Lower lobe of right lung (tissue), 2 donors: ENCODE data around the gene ERC1. TPM values are rescaled to one million over a fixed set of nuclear protein-coding genes. Genes with fewer than 3 reads are reported as not detected.

Experiments
- ATAC-seq, 2 donors: fragments of 200-7000 bp; cut with Tn5 transposase; one replicate each; pipeline ENCODE4 v1.9.1; 2020 to 2022; ENCODE audit warnings: mild to moderate bottlenecking in 2 of 2, moderate library complexity in 2 of 2
- DNase-seq: peaks from one replicate; pipeline ENCODE4 v3.0.0-alpha.2; 2020
- H3K27ac ChIP-seq: fragments of 200-600 bp; one replicate; pipeline ENCODE4 v1.8.0; 2022
- H3K27me3 ChIP-seq: fragments of 200-600 bp; one replicate; pipeline ENCODE4 v1.8.0; 2022; ENCODE audit warnings: low read depth
- H3K36me3 ChIP-seq: fragments of 200-600 bp; one replicate; pipeline ENCODE4 v1.8.0; 2022; ENCODE audit warnings: mild to moderate bottlenecking
- H3K4me1 ChIP-seq: fragments of 200-600 bp; one replicate; pipeline ENCODE4 v1.8.0; 2022
- H3K4me3 ChIP-seq: fragments of 200-600 bp; one replicate; pipeline ENCODE4 v1.8.0; 2022; ENCODE audit warnings: mild to moderate bottlenecking
- H3K9me3 ChIP-seq: fragments of 200-600 bp; one replicate; pipeline ENCODE4 v1.8.0; 2022
- CTCF ChIP-seq: fragments of 200-600 bp; IDR thresholded peaks from one replicate; pipeline ENCODE4 v1.8.0; 2022; ENCODE audit warnings: antibody characterized with exemption, mild to moderate bottlenecking
- intact Hi-C: fragments of 100-400 bp; cut with DNase I; formaldehyde crosslinking; loops from one replicate; pipeline ENCODE4 v1.11.0; 2022
- total RNA-seq: library from RNA; stranded (reverse); fragmentation: NEBNext Ultra II Directional; extraction: Animal tissue kit (Norgen Biotek cat#: 25700); gene quantifications from one replicate; pipeline ENCODE4 v1.2.1, GENCODE V29; 2021
- donor health status: DM: no; HTN: yes; CAD: no; lungs with severe emphysema.

The ERC1 gene
- total RNA-seq, 1 donor from 2014 or later: 66.3 TPM

GRCh38 chr12:1167784-1168183 lies 176.8 kb downstream of the ERC1 start:
- no peak for TF ChIP-seq CTCF
- DNase-seq: no peak

GRCh38 chr12:1170411-1170810 lies 179.4 kb downstream of the ERC1 start:
- no peak overlapping the region for H3K4me3 ChIP-seq
- no peaks in the 10 kb centered on the region for H3K36me3 ChIP-seq
- DNase-seq (no peak), ATAC-seq (no peak)
- no peaks in the 10 kb centered on the region for H3K27me3 ChIP-seq
- intact Hi-C loops: no loop called here
- H3K9me3 ChIP-seq: no peaks in the 10 kb centered on the region
- no peak for TF ChIP-seq CTCF
- no peak overlapping the region for H3K27ac ChIP-seq
- no peaks in the 10 kb centered on the region for H3K4me1 ChIP-seq

More at GRCh38 chr12:1167784-1168183, 176.8 kb downstream of the ERC1 start:
- Histone ChIP-seq H3K4me1 (no peaks in the 10 kb centered on the region), H3K4me3 (no peak overlapping the region), H3K27ac (no peak overlapping the region), H3K36me3 (no peaks in the 10 kb centered on the region), H3K27me3 (no peaks in the 10 kb centered on the region), H3K9me3 (no peaks in the 10 kb centered on the region)
- intact Hi-C loops: no loop called here
- ATAC-seq: no peak

DNA sequence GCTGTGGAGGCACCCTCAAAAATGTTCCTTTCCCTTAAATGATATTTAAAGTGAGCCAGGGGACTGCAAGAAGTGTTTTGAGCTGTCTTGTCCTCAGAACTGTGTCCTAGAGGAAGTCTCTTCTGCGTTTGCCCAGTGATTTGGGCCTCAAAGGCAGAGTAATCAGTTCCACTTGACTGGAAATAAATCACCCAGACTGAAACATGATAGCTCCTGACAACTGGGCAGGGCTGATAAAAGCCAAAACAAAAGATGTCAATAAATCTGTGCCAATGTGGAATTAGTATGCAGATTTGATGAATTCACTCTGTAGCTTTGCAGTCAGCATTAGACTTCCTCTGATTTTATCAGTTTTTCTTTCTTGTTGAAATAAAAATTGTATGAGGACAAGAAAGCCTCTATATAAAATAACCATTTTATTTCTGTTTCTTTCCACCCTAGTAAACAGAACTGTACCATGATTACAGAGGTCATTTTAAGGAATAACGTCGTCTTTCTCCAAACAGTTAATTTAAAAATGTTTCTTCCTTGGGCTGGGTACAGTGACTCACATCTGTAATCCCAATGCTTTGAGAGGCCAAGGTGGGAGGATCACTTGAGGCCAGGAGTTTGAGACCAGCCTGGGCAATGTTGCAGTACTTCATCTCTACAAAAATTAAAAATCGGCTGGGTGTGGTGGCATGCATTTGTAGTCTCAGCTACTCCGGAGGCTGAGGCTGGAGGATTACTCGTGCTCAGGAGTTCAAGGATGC lies 180.8 kb downstream of the ERC1 start:
- ATAC-seq: no peak
- H3K27me3 ChIP-seq: no peaks in the 10 kb centered on the region
- no peak overlapping the region for H3K4me3 ChIP-seq
- H3K27ac ChIP-seq: no peak overlapping the region
- no peak for TF ChIP-seq CTCF
- no peaks in the 10 kb centered on the region for H3K9me3 ChIP-seq
- no peak for DNase-seq
- intact Hi-C loops: no loop called here
- H3K36me3 ChIP-seq: no peaks in the 10 kb centered on the region
- no peaks in the 10 kb centered on the region for H3K4me1 ChIP-seq

DNA sequence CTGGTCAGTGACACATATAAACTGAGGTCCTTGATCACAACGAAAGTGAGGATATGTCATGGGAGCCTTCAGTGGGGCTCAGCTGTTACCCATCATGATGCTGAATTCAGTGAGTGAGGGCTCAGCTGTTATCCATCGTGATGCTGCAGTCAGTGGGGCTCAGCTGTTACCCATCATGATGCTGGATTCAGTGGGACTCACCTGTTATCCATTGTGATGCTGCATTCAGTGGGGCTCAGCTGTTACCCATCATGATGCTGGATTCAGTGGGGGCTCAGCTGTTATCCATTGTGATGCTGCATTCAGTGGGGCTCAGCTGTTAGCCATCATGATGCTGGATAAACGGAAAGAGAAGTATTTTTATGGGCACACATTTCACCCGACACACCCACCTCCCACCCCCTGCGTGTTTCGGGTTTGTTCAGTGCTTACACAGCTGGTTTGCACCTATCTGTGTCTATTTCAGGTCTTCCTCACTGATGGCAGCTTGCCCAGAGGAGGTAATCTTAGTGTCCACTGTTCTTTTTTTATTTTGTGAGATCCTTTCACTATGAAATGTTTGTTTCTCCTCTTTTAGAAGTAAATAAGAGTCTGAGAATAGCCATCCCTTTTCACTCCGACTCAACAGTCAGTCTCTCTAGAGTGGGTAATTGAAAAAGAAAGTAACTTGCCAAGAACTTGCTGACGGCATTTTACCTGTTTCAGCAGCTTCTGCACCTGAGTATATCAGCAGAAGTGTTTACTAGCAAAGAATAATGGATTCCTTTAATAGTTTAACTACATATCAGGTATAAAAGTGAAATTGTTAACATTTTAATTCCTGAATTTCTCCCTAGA lies 183.0 kb downstream of the ERC1 start:
- DNase-seq (no peak), ATAC-seq (peak in 1 of 2 donors; percentile 51)
- Histone ChIP-seq H3K9me3 (no peaks in the 10 kb centered on the region), H3K4me1 (no peaks in the 10 kb centered on the region), H3K36me3 (no peaks in the 10 kb centered on the region), H3K27ac (no peak overlapping the region), H3K4me3 (no peak overlapping the region), H3K27me3 (no peaks in the 10 kb centered on the region)
- intact Hi-C loops: no loop called here
- TF ChIP-seq CTCF: no peak

DNA sequence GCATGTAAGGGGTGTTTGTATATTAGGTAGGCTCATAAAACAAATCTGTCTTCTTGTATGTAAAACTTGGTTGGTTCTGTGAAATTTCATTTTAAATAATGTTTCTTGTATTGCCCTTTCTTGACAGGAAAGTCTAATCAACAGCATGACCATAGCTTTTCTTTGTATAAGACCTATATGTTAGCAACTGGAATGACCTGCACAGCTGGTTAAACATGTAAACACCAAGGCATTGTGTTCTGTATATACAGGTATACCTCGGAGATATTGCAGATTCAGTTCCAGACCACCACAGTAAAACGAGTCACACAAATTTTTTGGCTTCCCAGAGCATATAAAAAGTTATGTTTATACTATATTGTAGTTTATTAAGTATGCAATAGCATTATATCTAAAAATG lies 183.6 kb downstream of the ERC1 start:
- Histone ChIP-seq H3K4me3 (no peak overlapping the region), H3K4me1 (no peaks in the 10 kb centered on the region), H3K27me3 (no peaks in the 10 kb centered on the region), H3K27ac (no peak overlapping the region), H3K36me3 (no peaks in the 10 kb centered on the region), H3K9me3 (no peaks in the 10 kb centered on the region)
- intact Hi-C loops: no loop called here
- ATAC-seq (no peak), DNase-seq (no peak)
- TF ChIP-seq CTCF: no peak
